HG02678 (cell line): Measurements from ENCODE around the gene FAM149A.

Experiments
- ATAC-seq: cut with Tn5 transposase; IDR thresholded peaks from one replicate; pipeline ENCODE4 v1.9.1; 2021; ENCODE audit warnings: mild to moderate bottlenecking, moderate library complexity; ENCODE audit not compliant: unreplicated experiment

Gene FAM149A

DNA sequence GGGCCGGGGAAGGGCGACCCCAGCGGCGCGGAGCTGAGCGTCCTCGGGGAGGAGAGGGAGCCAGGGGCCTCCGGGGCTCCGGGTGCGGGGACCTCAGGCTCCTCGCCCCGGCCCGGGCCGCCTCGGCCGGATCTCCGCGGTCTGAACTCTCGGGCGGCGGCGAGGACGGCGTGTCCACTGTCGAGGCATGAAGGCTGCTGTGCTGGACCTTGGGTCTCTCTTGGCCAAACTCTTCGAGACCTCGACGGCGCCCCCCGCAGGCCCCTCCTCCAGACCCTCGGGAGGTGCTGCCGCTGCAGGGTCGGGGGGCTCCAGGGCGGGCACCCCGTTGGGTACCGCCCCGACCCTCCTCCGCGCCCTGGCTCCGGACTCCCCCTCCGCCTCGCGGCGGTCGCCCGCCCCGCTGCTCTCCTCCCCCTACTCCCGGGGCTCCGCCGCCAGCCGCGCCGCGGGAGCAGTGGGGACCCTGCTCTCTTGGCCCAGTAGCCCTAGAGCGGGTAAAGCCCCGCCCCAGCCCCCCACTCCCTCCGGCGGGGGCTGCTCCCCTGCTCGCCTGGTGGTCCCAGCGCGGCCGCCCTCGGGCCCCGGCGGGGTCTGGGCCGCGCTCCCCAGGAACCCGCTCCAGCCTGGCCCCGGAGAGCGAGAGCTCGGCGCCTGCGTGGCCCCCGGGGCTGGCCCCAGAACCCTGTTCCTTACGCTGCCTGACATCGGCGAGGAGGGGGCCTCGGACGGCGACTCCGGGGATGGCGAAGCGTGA, 564 bp downstream of the FAM149A start:
- peak; percentile 36 for ATAC-seq

DNA sequence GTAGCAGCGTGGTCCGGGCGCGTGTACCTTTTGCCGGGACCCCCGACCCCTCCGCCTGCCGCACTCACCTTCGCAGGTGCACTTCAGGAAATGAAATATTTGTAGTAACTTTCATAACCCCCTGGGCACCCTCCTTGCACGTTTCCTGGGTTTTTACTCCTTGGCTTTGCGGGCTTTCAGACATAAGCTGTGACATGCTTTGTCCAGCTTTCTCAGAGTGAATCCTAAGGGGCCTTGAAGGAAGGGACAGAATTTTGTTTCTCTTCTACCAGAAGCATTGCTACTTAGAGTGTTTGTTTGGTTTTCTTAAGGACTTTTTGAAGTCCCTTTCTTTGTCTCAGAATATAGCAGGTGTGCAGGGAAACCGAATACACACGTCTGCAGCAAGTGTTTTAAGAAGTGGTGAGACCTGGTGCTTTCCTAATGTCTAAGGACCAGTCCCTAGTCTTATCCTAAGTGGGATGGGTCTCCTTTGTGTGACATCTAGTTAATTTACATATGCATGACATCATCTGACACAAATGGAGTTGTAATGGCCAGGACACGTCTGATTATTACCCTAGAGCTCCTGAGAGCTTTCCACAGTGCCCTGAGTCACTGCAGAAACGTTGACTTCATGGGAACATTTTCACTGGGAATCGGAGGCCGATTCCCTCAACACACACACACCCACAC, 1.3 kb downstream of the FAM149A start:
- ATAC-seq: peak; percentile 22

DNA sequence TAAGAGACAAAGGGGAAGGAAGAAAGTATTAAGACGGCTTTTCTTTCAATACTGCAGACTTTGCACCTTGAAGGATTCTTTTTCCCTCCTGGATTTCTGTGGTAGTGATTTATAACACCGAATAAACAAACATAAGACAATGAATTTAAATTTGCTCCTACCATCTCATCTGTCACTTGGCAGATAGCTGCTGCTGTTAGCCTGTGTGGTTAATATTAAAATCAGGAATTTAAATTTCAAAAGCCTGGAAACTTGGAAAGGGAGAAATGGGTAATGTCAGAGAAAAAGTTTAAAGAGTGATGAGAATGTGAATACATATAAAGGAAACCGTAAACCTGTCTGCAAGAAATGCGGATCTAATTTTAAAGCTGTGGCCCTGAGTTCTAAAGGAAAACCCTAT, 3.4 kb downstream of the FAM149A start:
- no peak for ATAC-seq

DNA sequence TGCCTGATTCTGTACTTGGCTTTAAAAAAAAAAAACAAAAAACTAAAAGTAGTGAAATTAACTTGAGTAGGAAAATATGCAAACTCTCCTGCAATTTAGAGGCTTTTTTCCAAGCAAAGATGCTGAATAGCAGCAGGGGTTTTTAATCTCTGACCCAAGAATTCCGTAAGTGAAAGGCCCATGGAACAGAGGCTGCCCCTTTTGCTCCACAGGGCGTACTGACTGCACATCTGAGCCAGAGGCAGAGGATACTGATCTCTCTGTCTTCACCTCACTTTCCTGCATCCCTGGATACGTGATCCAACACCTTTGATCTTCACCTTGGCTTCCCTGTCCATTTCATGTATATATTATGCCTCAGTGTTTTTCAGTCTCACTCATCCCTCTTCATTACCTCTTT, 3.9 kb downstream of the FAM149A start:
- no peak for ATAC-seq

DNA sequence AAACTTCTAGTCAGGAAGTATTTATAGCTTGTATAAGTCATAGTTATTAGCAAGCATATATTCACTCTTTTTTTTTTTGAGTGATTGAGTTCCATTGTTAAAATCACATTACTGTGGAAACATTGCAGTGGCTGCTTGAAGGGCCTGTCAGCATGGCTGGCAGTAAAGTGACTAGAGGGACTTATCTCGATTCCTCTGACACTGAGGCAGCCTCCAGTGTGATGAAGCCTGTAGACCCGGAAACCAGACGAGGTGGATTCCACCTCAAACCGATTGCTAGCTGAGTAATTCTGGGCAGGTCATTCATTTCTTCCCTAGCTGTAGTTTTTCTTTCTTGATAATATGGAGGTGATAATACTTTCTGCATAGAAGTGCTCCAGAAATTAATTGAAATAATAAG, 4.7 kb downstream of the FAM149A start:
- ATAC-seq: no peak

DNA sequence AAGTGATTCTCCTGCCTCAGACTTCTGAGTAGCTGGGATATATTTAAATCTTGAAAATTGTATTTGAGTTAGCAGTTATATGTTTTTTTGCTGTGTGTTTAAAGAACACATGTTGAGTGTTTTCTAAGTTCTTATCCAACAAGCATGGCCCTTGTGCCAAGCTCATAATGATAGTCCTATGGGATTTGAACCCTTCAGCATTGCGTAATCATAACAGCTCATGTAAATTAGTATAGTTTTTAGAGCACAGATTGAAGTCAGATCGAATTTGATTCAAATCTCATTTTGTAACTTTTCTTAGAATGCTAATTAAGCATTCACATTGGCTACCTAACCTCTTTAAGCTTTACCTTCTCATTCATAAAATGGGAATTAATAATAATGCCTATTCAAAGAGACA, 12.2 kb downstream of the FAM149A start:
- no peak for ATAC-seq

DNA sequence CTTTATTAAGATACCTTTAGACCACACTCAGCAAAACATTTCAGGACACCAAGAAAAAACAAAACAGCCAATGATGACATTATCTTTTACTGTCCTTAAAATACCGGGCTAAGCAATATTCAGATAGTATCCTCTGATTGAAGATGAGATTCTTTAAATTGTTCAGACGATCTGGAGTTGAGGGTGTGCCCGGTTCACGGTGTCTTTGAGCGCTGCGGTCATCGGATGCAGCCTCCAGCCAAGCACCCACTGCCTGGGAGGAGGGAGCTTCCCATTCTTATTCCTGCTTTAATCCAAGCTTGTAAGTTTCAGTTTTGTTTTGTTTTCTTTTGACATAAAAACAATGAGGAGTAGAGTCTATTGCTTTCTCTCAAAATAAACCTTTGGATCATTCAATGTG, 14.1 kb downstream of the FAM149A start:
- ATAC-seq: no peak

DNA sequence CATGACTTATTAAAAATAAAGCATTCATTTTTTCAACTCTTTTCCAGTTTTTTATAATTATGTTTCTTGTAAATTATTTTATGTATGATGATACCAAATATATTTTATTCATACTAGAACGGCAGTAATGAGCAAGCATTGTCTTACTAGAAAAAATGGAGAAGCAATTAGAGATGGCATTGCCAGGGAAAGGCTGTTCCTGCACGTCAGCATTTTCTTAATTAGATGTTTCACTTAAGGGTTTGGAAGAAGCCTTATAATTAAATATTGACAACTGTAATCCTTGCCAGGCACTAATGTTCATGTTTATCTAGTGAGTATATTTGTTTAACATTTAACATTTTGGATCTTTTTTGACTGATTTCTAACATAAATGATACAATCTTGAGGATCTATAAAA, 16.6 kb downstream of the FAM149A start:
- no peak for ATAC-seq

DNA sequence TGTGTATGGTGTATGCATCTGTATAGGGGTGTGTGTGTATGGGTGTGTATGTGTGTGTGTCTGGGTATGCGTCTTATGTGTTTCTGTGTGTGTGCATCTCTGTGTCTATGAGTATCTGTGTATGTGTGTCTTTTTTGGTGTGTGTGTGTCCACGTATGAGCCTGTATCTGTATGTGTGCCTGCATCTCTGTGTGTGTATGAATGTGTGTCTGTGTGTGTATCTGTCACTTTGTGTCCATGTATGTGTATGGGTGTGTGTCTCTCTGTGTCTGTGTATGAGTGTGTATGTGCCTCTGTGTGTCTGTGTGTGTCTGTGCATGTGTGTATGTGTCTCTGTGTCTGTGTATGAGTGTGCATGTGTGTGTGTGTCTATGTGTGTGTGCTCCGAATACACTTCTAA, 24.3 kb downstream of the FAM149A start:
- no peak for ATAC-seq

DNA sequence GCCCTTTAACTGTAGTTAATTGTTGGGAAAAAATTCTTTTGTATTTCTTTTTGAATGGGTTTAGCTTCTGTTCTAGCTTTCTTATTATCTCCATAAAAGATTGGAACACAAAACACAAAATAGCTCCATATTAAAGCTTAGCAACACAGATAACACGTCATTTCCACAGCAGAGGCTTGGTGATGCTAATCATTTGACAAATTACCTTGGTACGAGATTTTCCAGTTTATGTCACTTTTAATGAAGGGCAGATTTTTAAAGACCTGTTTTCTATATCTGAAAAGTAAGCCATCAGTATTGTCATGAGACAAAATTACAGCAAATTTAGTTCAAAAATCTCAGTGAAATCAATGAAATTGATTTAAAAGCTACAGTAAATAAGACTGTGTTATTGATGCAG, 27.4 kb downstream of the FAM149A start:
- no peak for ATAC-seq

DNA sequence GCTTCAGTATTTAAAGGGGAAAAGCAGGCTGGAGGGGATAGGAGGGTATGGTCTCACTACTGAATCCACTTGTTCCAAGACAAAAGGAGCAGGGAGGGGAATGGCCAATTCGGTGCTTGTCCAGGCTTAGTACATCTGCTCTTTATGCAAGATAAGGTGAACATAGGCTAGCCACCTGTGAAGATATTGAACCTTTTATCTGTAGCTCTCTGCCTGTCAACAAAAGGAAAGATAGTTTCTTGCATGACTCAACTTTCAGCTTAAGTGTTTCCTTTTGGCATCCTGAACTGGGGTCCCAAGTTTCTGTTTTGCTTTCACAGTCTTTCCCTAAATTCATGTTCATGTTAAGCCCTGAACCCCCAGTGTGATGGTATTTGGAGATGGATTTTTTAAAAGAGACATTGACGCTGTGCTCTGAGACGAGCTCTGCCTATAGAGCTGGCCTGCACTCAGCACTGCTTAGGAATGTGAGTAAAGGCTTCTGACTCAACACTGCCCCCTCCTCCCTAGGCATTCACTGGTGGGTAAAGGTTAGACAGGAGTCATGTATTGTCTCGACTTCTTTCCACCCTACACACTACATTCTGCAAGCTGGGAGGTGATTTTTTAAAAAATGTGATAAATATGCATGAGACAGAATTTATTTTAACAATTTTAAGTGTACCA, 28.2 kb downstream of the FAM149A start:
- ATAC-seq: no peak

DNA sequence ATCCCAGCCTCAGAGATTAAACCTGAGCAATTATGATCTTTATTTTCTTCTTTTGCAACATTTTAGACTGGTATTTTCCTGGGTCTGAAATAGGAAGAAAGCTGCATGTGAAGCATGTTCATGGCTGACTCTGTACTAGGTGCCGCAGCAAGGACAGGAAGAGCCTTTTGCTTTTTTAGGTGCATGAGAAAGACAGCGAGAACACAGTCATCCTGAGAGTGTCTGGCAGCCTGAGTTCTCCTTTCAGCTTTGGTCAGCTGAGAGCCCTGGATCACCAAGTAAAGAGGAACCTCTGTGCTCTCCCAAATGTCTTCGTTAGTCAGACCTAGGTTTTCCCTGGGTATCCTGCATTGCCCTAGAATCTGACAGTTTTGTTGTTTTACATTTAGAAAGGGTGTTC, 29.8 kb downstream of the FAM149A start:
- ATAC-seq: peak; percentile 100

DNA sequence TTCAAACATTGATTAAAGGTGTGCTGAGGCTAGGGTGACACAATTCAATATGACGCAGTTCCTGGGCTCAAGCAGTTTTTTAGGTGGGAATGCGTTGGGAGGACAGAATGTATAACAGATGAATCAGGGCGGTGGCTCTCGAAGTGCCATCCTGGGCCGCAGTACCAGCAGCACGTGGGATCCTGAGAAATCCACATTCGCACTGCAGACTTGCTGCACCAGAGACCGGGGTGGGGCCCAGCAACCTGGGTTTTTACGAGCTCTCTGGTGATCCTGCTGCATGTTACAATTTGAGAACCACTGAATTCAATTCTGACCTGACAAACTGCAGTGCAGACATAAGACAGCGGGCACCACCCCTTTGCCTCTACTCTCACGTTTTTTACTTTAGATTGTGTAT, 30.4 kb downstream of the FAM149A start:
- no peak for ATAC-seq

DNA sequence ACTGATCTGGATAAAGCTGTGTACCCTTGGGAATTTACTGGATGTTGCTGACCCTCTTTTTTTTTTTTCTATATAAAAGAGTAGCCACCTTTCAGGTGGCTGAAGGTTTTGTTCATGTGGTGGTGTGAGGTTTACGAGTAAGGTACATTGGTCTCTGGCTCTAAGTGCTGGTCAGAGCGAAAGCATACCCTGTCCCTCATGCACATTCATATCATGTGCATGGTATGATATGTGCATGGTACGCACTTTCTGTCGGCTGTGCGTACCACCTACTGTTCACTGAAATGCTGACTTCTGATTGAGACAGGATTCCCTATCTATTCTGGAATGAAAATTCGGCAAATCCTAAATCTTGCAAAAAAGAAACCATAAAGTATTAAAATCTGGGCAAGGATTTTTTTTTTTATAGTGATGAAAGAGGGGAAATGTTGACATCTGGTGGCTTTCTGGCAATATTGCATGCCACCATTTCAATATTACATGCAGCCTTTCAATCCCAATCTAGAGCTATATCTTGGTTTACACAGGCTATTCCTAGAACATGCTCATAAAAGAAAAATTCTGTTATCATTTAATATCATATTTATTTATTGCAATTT, 32.8 kb downstream of the FAM149A start:
- ATAC-seq: no peak

DNA sequence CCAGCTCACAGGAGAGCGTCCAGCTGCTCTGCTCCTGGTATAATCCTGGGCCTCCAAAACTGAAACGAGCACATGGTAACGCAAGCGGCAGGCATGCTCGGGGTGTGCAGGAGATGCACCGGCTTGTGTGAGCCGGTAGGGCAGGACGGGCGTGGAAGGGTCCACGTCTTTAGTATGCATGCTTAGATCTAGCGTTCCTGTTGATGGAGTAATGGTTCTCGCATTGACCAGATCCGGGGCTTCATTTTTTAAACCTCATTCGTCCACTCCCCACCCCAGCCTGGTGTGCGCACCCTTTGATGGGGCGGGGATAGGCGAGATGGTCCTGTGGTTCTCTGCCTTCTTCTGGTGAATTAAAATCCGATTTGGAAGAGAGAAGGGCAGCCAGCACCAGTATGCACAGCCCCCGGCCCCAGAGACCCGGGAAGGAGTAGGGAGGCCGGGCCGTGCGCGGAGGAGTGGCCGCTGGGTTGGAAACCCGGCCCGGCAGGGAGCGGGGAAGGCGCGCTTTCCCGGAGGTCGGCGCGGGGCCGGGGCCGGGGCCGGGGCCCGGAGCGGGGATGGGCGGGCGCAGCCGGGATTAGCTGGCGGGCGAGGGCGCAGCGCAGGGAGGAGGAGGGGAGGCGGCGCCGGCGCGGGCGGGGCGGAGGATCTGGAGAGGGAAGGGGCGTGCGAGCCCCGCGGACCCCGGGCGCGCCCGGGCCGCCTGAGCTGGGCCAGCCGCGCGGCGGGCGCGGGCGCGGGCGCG, 39.9 kb downstream of the FAM149A start:
- peak; percentile 43 for ATAC-seq

DNA sequence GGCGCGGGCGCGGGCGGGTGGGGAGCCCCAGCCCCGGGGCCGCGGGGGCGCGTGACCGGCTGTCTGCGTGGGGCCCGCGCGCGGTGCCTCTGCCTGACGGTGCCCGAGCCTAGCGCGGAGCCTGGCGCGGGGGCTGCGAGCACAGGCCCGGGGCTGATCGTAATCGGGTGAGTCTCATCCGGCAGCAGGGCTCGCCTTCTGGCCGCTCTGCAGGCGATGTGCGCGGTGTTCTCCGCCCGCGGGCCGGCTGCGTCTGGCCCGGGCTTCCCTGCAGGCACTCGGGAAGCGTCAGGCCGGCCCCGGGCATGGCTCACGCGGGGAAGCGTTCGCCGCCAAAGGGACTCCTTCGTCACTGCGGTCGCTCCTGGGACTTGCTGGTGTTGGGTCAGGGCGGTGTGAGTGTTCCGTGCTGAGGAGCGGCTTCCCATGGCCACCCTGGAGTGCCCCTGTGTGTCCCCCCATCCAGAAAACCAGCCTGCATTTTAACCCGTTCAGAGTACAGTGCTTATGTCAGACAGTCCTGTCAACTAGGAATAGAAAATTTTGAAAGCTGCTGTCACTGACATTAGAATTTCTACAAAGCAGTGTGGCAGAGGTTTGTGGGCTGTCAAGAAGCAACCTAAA, 40.6 kb downstream of the FAM149A start:
- ATAC-seq: peak; percentile 48

DNA sequence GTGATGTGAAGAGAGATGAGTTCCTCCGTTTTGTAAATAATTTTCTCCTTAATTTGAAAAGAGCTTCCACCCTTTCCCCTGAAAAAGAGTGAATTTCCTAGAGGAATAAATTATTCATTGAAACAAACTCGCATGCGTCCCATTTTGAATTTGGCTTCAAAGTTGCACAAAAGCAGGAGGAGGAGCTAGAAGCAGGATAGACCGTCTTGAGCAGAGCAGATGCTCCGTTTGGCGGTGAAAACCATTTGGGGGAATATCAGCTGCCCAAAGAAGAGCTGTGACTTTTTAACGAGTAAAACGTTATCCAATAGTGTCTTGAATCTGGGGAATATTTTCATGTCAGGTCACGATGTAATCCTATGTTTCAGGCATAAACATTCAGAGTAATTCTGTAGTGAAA, 42.0 kb downstream of the FAM149A start:
- ATAC-seq: no peak

DNA sequence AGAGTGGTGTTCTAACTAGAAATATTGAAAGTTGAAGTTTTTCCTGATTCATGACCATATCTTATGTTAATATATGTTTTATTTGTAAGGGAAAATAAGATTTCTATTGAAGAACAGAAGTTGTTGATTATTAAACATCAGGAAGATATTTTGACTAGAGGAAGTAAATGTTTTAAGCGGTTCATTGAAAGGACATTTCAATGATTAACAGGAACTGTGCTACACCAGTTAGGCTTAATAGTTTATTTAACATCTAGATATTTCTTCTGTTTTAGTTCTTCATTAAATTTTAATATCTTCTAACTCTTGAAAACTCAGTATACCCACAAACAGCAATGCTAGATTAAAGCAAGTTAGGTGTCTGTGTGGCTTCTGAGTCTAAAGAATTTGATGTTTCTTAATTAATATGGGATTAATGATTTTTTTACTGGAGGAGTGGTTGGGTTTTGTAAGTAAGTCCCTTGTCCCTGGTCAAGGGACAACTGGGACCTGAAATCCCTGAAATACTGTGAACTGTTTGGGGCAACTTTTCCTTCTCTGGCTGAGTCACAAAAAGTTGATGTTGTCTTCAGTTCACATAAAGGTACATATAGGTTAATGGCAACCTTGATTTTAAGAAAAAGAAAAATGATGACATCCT, 44.0 kb downstream of the FAM149A start:
- no peak for ATAC-seq

DNA sequence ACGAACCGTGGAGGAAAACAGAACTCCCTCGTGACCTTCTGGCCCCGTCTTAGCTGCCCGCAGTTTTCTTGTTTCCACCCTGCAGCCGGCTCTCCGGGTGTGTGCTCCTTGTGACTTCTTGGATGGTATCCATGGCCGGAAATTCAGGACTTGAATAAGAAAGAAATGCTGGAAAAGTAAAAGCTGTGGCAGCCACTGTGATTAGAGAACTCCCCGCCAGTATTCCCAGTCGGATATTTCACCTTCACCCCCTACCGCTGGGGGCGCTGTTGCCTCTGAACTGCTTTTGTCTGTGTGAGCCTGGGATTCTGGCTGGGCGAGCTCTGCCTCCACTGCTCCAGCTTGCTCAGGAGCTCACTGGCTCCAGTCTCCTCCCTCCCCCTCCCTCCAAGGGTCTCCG, 45.4 kb downstream of the FAM149A start:
- no peak for ATAC-seq

DNA sequence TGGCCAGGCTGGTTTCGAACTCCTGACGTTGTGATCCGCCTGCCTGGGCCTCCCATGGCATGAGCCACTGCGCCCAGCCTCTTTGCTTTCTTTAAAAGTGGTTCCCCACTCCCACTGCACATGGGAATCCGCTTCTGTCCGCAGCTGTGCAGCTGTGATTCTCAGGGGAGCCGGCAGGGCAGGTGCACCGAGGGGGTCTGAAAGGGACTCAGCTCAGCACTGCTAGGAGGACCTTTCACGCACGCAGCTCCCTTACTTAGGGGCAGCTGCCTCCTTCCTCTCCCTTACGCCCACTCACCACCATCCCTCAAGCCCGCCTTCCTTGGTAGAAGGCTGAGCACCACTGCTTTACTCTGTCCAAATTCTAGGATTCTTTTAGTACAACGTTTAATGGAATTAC, 46.4 kb downstream of the FAM149A start:
- no peak for ATAC-seq
